Natural killer cell (primary cell): ENCODE data around the gene ZNF679. TPM values are rescaled to one million over a fixed set of nuclear protein-coding genes. Genes with fewer than 3 reads are reported as not detected.
"Not testable (repeated sequence)": the region's sequence is repeated elsewhere in the genome, so short reads cannot be mapped to it uniquely, and the experiment has no call there.

Experiments
- ATAC-seq, 3 donors: fragments of 150-1000 bp in 2 of 3; fragments of 200-7000 bp in 1 of 3; cut with Tn5 transposase; 1 replicate in 1 of 3; 2 replicates in 2 of 3; pipeline ENCODE4 v1.10.0; 2021; ENCODE audit warnings: mild to moderate bottlenecking in 2 of 3, moderate library complexity in 2 of 3
- DNase-seq, 2 donors: peaks; one replicate each; pipeline versions ENCODE4 v3.0.0 to v3.0.0-alpha.2; 2013 to 2021; ENCODE audit warnings: mixed read lengths in 1 of 2
- H3K27ac ChIP-seq: one replicate; pipeline ENCODE4 v1.5.1; 2013; ENCODE audit warnings: mild to moderate bottlenecking, low read length
- H3K27me3 ChIP-seq: one replicate; pipeline ENCODE4 v1.6.1; 2013; ENCODE audit warnings: low read length; ENCODE audit not compliant: control insufficient read depth, insufficient read depth
- H3K36me3 ChIP-seq: one replicate; pipeline ENCODE4 v1.6.1; 2013; ENCODE audit warnings: low read length; ENCODE audit not compliant: control insufficient read depth, insufficient read depth
- H3K4me1 ChIP-seq: one replicate; pipeline ENCODE4 v1.6.1; 2013; ENCODE audit warnings: low read length; ENCODE audit not compliant: control insufficient read depth, insufficient read depth
- H3K4me3 ChIP-seq: one replicate; pipeline ENCODE4 v1.5.1; 2013; ENCODE audit warnings: low read length
- H3K9me3 ChIP-seq: one replicate; pipeline ENCODE4 v1.6.1; 2013; ENCODE audit warnings: low read length; ENCODE audit not compliant: control insufficient read depth, insufficient read depth
- H3K27ac Mint-ChIP-seq, 2 donors: one replicate each; pipeline ENCODE4 v1.8.0; 2022; ENCODE audit warnings: mild to moderate bottlenecking in 2 of 2, mixed read lengths in 2 of 2, moderate library complexity in 1 of 2
- H3K27me3 Mint-ChIP-seq, 2 donors: one replicate each; pipeline ENCODE4 v1.8.0; 2022; ENCODE audit warnings: low read depth in 2 of 2, mixed read lengths in 2 of 2
- H3K36me3 Mint-ChIP-seq: one replicate; pipeline ENCODE4 v1.8.0; 2022; ENCODE audit warnings: mixed read lengths
- H3K4me1 Mint-ChIP-seq, 2 donors: one replicate each; pipeline ENCODE4 v1.8.0; 2022; ENCODE audit warnings: mixed read lengths in 2 of 2
- H3K4me3 Mint-ChIP-seq: one replicate; pipeline ENCODE4 v1.8.0; 2022; ENCODE audit warnings: mild to moderate bottlenecking, moderate library complexity, mixed read lengths
- H3K9me3 Mint-ChIP-seq, 2 donors: one replicate each; pipeline ENCODE4 v1.8.0; 2022; ENCODE audit warnings: mixed read lengths in 2 of 2
- CTCF ChIP-seq: fragments of 200-600 bp; IDR thresholded peaks from one replicate; pipeline ENCODE4 v1.8.0; 2022; ENCODE audit warnings: antibody characterized with exemption
- WGBS: methylation state at CpG from one replicate; pipeline ENCODE4 v1.1.7; 2013; ENCODE audit warnings: missing lambda C conversion rate; ENCODE audit not compliant: insufficient coverage; 5-methylcytosine and 5-hydroxymethylcytosine counted together
- intact Hi-C: fragments of 100-400 bp; cut with micrococcal nuclease; formaldehyde crosslinking; loops from one replicate; pipeline ENCODE4 v1.14.2; 2022
- total RNA-seq, 4 donors: library from RNA; stranded (reverse); fragments of 120-200 nt in 1 of 4; gene quantifications; one replicate each; pipeline versions ENCODE4 v1.2.3 to v1.2.4, GENCODE V29; 2013 to 2022

Gene ZNF679
- total RNA-seq, 3 donors from 2014 or later (not counting 1 experiment from before 2014, with no cell fraction given): not detected

DNA sequence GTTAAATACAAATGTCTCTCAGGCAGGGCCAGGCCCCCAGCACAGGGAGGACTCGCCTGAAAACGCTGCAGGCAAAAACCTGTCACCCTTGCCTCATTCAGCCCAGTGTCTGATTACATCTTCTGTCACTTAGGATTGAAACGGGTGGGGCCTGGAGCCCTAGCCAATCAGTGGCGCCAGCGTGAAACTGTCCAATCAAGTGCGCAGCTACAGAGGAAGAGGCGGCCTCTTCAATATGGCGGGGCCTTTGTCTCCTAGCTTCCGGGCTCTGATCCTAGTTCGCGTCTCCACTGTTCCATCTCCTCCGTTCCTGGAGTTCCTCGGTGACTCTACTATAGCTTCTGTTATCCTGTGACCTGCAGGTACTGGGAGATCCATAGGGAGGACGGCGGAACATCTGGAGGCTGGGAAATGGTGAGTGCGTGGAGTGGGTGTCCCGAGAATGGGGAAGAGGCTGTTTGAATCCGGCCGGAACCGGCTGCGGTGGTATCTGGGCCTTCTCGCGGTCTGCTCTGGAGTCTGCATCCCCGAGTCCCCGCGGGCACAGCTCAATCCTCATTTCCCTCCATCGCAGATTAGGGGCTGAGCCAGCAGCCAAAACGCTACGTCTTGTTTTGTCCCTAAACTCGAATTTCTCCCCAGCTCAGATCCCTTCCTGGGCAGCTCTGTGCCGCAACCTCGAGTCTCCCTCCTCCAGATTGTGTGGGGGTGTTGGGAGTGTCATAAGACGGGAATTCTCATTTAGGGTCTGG, 85.6 kb downstream of the ZNF679 start, which contains the start of gene ZNF736:
ZNF736 (plus strand) TSS at position 222 of the 752 bp plus-strand sequence; CDS start at position 412, 190 bp downstream.
- H3K4me1 Mint-ChIP-seq: peaks cover 23 to 36% of the 10 kb centered on the region in 2 donors
- H3K27ac Mint-ChIP-seq: peak within 1 kb of the TSS; percentile 91 to 92
- Histone ChIP-seq H3K27me3 (no peaks in the 10 kb centered on the region), H3K9me3 (no peaks in the 10 kb centered on the region), H3K36me3 (no peaks in the 10 kb centered on the region), H3K27ac (peak within 1 kb of the TSS; percentile 70), H3K4me1 (peaks cover 19% of the 10 kb centered on the region), H3K4me3 (peak within 1 kb of the TSS; percentile 74)
- intact Hi-C loops: loop anchor here (1.0 to 10.0 kb wide), 2 partner anchors 414 to 481 kb away; partner anchors contain the start of gene ZNF138
- WGBS: 0% methylated on average over 28 of the region's 33 CpGs
- H3K27me3 Mint-ChIP-seq: no peaks in the 10 kb centered on the region
- H3K36me3 Mint-ChIP-seq: no peaks in the 10 kb centered on the region
- no peak for TF ChIP-seq CTCF
- DNase-seq (peak; percentile 87 to 93), ATAC-seq (peak; percentile 99 to 100 (median 100))
- peak within 1 kb of the TSS; percentile 95 for H3K4me3 Mint-ChIP-seq
- no peaks in the 10 kb centered on the region for H3K9me3 Mint-ChIP-seq

DNA sequence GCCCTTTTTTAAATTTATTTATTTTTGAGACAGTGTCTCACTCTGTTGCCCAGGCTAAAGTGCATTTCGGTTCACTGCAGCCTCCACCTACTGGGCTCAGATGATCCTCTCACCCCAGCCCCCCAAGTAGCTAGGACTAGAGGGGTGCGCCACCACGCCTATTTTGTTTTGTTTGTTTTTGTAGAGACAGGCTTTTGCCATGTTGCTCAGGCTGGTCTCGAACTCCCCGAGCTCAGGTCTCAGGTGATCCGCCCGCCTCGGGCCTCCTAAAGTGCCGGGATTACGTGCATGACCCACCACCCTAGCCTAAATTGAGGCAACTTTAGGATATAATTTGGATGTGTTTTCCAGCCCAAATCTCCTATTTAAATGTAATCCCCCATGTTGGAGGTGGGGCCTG, 86.3 kb downstream of the ZNF679 start:
- Histone ChIP-seq H3K27me3 (no peaks in the 10 kb centered on the region), H3K27ac (peak overlapping the region; percentile 70), H3K4me1 (peaks cover 19% of the 10 kb centered on the region), H3K36me3 (no peaks in the 10 kb centered on the region), H3K4me3 (peak overlapping the region; percentile 74), H3K9me3 (no peaks in the 10 kb centered on the region)
- Mint-ChIP-seq H3K27ac (peak overlapping the region; percentile 91 to 92), H3K9me3 (no peaks in the 10 kb centered on the region), H3K27me3 (no peaks in the 10 kb centered on the region), H3K4me3 (peak overlapping the region; percentile 95), H3K4me1 (peaks cover 23 to 37% of the 10 kb centered on the region in 2 donors), H3K36me3 (no peaks in the 10 kb centered on the region)
- no peak for TF ChIP-seq CTCF
- intact Hi-C loops: loop anchor here (10.0 kb wide), 1 partner anchor 480 kb away; the partner anchor contains the start of gene ZNF138
- 35% methylated on average over 10 of the region's 10 CpGs for WGBS
- DNase-seq (peak in 1 of 2 donors; percentile 12), ATAC-seq (no peak)

- Mint-ChIP-seq H3K4me3 (peak overlapping the region; percentile 69), H3K4me1 (peaks cover 29 to 39% of the 10 kb centered on the region in 2 donors)
- not testable (repeated sequence) for H3K9me3 Mint-ChIP-seq, H3K27ac ChIP-seq, H3K36me3 ChIP-seq, H3K27ac Mint-ChIP-seq, ATAC-seq, H3K4me3 ChIP-seq, H3K36me3 Mint-ChIP-seq, H3K27me3 ChIP-seq, H3K27me3 Mint-ChIP-seq, DNase-seq, H3K9me3 ChIP-seq
- intact Hi-C loops: loop anchor here (10.0 kb wide), 1 partner anchor 479 kb away; the partner anchor contains the start of gene ZNF138
- H3K4me1 ChIP-seq: peaks cover 19% of the 10 kb centered on the region
- 33% methylated on average over 1 of the region's 1 CpG for WGBS
Observed at GRCh38 chr7:64316031-64316742, 87.9 kb downstream of the ZNF679 start.

Other genes starting within 250 kb of the ZNF679 start
- not detected for gene ZNF722, start 229.6 kb upstream of the ZNF679 start, total RNA-seq
- gene ZNF727, start 183.0 kb upstream of the ZNF679 start, total RNA-seq: 1 to 10 TPM in 1 of 3 donors, under 1 TPM in 1, not detected in 1; 1.00 to 1.8 TPM
- not detected for gene ZNF735, start 21.3 kb upstream of the ZNF679 start, total RNA-seq
- gene ZNF736, start 85.5 kb downstream of the ZNF679 start, total RNA-seq: 10 to 100 TPM; 19.6 to 26.6 (median 22.7) TPM